ENCODE data around the gene RELCH. TPM values are rescaled to one million over a fixed set of nuclear protein-coding genes. Genes with fewer than 3 reads are reported as not detected.

RELCH gene
- total RNA-seq, 1 donor from 2014 or later, result 26.6 TPM

- H3K9me3 ChIP-seq (ENCODE audit: insufficient read depth, low read depth, low read length), result no peaks in the 10 kb centered on the region
- Mint-ChIP-seq H3K36me3 (ENCODE audit: low read depth, unreplicated experiment) (no peaks in the 10 kb centered on the region), H3K9me3 (ENCODE audit: unreplicated experiment) (no peaks in the 10 kb centered on the region), H3K4me3 (ENCODE audit: unreplicated experiment) (no peak overlapping the region), H3K4me1 (ENCODE audit: low read depth, unreplicated experiment) (no peaks in the 10 kb centered on the region), H3K27ac (ENCODE audit: unreplicated experiment) (no peak overlapping the region), H3K27me3 (ENCODE audit: low read depth, unreplicated experiment) (no peaks in the 10 kb centered on the region)
- no peak overlapping the region for H3K4me2 ChIP-seq (ENCODE audit: low read length)
- no peak for FAIRE-seq
- TF ChIP-seq, protein P1, sequence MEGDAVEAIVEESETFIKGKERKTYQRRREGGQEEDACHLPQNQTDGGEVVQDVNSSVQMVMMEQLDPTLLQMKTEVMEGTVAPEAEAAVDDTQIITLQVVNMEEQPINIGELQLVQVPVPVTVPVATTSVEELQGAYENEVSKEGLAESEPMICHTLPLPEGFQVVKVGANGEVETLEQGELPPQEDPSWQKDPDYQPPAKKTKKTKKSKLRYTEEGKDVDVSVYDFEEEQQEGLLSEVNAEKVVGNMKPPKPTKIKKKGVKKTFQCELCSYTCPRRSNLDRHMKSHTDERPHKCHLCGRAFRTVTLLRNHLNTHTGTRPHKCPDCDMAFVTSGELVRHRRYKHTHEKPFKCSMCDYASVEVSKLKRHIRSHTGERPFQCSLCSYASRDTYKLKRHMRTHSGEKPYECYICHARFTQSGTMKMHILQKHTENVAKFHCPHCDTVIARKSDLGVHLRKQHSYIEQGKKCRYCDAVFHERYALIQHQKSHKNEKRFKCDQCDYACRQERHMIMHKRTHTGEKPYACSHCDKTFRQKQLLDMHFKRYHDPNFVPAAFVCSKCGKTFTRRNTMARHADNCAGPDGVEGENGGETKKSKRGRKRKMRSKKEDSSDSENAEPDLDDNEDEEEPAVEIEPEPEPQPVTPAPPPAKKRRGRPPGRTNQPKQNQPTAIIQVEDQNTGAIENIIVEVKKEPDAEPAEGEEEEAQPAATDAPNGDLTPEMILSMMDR (IDR thresholded peaks at IDR 0.05; ENCODE audit: insufficient read depth, low read depth, low read length), result peak; percentile 98
- no peak for TF ChIP-seq EZH2 (IDR thresholded peaks at IDR 0.05; ENCODE audit: insufficient read depth, low read length)
- no peaks in the 10 kb centered on the region for H3K36me3 ChIP-seq (ENCODE audit: insufficient read depth, low read length)
- no peak overlapping the region for H3K4me3 ChIP-seq (ENCODE audit: insufficient read depth, low read depth, low read length)
- no peak overlapping the region for H3K27ac ChIP-seq (ENCODE audit: low read depth, low read length)
- no peaks in the 10 kb centered on the region for H3K27me3 ChIP-seq (ENCODE audit: insufficient read depth, low read length)
- no peak overlapping the region for H2AFZ ChIP-seq (ENCODE audit: low read depth, low read length)
- DNase-seq (ENCODE audit: low read depth), result peak; percentile 22
- peaks cover 3% of the 10 kb centered on the region for H3K4me1 ChIP-seq (ENCODE audit: insufficient read depth, low read length)
- no peak overlapping the region for H3K9ac ChIP-seq (ENCODE audit: low read length)
- peaks cover 16% of the 10 kb centered on the region for H3K79me2 ChIP-seq (ENCODE audit: insufficient read depth, low read length)
- H4K20me1 ChIP-seq (ENCODE audit: insufficient read depth, low read length), result peaks cover 12% of the 10 kb centered on the region
These were observed 3.4 kb upstream of the RELCH start for GRCh38 chr18:62183578-62184195.

DNA sequence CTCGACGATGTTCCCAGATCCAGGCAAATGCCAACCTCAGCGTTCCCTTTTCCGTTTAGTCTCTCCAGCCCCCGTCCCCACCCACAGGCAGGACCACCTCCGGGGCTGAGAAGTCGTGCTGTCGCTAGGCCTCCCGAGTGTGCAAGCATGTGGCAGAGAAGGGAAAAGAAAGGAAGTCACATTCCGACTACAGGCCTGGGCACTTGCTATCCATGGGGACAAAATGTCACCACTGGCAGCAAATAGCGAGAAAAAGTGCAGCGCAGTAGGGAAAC is 619 bp upstream of the RELCH start:
- Histone ChIP-seq H3K4me1 (ENCODE audit: insufficient read depth, low read length) (peaks cover 5% of the 10 kb centered on the region), H4K20me1 (ENCODE audit: insufficient read depth, low read length) (peaks cover 35% of the 10 kb centered on the region), H3K4me2 (ENCODE audit: low read length) (peak overlapping the region; percentile 94), H3K36me3 (ENCODE audit: insufficient read depth, low read length) (no peaks in the 10 kb centered on the region), H3K9ac (ENCODE audit: low read length) (peak overlapping the region; percentile 84), H3K27me3 (ENCODE audit: insufficient read depth, low read length) (no peaks in the 10 kb centered on the region), H3K27ac (ENCODE audit: low read depth, low read length) (peak overlapping the region; percentile 49), H3K79me2 (ENCODE audit: insufficient read depth, low read length) (peaks cover 42% of the 10 kb centered on the region), H2AFZ (ENCODE audit: low read depth, low read length) (peak overlapping the region; percentile 97), H3K9me3 (ENCODE audit: insufficient read depth, low read depth, low read length) (no peaks in the 10 kb centered on the region), H3K4me3 (ENCODE audit: insufficient read depth, low read depth, low read length) (peak overlapping the region; percentile 91)
- no peaks in the 10 kb centered on the region for H3K27me3 Mint-ChIP-seq (ENCODE audit: low read depth, unreplicated experiment)
- H3K36me3 Mint-ChIP-seq (ENCODE audit: low read depth, unreplicated experiment), result no peaks in the 10 kb centered on the region
- TF ChIP-seq EZH2 (IDR thresholded peaks at IDR 0.05; ENCODE audit: insufficient read depth, low read length), result no peak
- TF ChIP-seq, protein P1 (IDR thresholded peaks at IDR 0.05; ENCODE audit: insufficient read depth, low read depth, low read length), result no peak
- H3K4me1 Mint-ChIP-seq (ENCODE audit: low read depth, unreplicated experiment), result peaks cover 9% of the 10 kb centered on the region
- H3K9me3 Mint-ChIP-seq (ENCODE audit: unreplicated experiment), result no peaks in the 10 kb centered on the region
- H3K4me3 Mint-ChIP-seq (ENCODE audit: unreplicated experiment), result peak overlapping the region; percentile 98
- peak overlapping the region; percentile 91 for H3K27ac Mint-ChIP-seq (ENCODE audit: unreplicated experiment)
- no peak for DNase-seq (ENCODE audit: low read depth)
- no peak for FAIRE-seq

All from astrocyte (in vitro differentiated cells and primary cell).